GM21723 (cell line): Measurements from ENCODE around the gene NOS2.
"Not testable (repeated sequence)": the region's sequence is repeated elsewhere in the genome, so short reads cannot be mapped to it uniquely, and the experiment has no call there.

Source experiments
- ATAC-seq: cut with Tn5 transposase; IDR thresholded peaks from one replicate; pipeline ENCODE4 v1.9.1; 2021; ENCODE audit warnings: mild to moderate bottlenecking, moderate library complexity; ENCODE audit not compliant: unreplicated experiment

NOS2 gene

DNA sequence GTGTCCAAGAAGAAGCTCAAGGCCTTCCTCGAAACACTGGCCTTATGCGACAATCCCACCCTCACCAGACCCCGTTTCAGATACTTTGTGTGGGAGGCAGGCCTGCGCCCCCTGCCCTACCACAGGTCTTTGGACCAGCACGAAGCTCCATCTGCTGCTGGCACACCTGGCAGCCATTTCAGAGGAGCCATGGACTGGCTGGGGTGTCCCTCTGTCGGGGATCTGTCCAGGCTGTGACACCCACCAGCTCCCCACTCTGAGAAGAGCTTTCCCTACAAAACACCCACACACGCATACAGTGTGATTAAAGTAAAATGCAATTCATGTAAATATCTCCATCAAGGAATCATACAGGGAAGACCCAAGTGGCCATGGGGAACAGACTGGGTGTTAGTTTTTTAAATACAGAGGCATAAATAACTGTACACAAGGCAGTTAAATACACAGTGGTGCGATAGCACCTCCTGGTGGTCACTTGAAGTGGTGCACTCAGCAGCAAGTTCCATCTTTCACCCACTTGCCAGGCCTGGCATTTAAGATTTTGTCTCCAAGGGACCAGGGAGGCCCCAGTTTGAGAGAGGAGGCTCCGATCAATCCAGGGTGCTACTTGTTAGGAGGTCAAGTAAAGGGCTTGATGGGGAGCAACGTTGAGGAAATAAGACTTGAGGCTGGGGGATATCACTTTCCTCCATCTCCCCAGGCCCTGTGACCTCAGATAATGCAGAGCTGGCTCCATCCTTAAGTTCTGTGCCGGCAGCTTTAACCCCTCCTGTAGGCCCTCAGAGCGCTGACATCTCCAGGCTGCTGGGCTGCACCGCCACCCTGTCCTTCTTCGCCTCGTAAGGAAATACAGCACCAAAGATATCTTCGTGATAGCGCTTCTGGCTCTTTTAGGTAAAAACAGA lies 43.6 kb downstream of the NOS2 start:
- no peak for ATAC-seq

- ATAC-seq, result no peak
Observed at GRCh38 chr17:27755706-27756466, 44.4 kb downstream of the NOS2 start.

DNA sequence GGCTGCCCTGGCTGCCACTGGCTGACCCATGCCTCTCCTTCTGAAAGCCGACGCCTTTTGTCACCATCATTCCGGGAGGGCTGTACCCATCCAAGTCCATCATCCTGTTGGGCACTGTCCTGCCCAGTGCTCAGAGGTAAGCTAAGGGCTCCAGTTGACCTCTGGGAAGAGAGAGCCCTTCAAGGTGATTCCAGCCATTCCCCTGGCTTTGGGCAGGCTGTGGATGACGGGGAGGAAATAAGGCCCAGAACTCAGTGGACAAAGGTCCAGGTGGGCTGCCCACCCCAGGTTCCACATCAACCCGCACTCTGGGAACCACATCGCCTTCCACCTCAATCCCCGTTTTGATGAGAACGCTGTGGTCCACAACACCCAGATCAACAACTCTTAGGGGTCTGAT lies 45.8 kb downstream of the NOS2 start:
- no peak for ATAC-seq

DNA sequence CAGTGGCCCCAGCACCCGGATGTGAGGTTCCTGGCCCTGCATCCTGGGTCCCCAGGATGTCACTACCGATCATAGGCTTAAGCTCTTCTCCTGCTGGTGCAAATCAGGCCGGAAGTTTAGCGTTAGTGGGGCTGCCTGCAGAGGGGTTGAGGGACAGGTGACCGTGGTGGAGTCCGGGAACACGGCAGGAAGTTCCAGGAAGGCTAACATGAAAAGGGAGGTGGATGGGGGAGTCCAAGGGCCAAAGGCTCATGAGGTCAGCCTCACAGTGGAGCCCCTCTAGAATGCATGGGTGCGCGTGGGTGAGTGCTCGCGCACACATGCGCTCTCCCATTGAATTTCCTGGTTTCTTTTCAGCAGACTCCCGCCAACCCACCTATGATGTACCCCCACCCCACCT lies 46.6 kb downstream of the NOS2 start:
- ATAC-seq, result not testable (repeated sequence)

GRCh38 chr17:27752831-27753619 lies 47.3 kb downstream of the NOS2 start:
- ATAC-seq, result not testable (repeated sequence)

DNA sequence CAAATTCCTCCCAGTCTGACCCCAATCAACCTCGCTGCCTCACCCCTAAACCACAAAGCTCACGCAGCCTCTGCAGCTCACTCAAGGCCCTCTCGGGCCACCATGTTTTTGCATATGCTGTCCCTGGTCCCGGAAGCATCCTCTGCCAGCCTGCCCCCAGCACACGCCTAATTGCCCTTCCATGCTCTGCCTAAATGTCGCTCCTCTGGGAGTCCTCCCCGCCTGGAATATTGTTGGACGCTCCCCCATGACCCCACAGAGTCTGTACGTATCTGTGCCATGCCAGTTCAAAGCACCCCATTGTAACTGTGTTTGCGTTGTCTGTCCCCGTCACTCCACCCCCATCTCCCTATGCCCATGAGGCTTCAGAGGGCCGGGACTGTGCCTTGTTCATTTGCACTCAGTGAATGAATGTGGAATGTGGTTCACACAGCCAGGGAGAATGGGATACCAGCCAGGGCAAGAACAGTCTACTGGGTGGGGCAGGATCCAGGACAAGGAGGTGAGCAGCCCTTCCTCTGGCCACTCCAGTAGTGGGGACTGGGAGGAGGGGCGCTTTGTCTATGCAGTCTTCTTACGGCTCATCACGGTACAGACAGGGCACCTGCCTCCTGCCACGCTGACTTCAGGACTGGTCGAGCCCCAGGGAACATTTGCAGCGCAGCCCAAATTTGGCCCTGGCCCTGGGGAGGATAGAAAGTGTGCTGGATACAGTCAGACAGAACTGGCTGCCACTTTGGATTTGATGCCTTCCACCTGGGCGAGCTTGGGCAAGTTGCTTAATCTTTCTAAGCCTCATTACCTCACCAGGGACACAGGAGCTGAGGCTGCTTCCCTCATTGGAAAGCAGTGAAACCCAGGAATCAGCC lies 48.5 kb downstream of the NOS2 start:
- ATAC-seq, result no peak

GRCh38 chr17:27751166-27751565 lies 49.2 kb downstream of the NOS2 start:
- no peak for ATAC-seq

DNA sequence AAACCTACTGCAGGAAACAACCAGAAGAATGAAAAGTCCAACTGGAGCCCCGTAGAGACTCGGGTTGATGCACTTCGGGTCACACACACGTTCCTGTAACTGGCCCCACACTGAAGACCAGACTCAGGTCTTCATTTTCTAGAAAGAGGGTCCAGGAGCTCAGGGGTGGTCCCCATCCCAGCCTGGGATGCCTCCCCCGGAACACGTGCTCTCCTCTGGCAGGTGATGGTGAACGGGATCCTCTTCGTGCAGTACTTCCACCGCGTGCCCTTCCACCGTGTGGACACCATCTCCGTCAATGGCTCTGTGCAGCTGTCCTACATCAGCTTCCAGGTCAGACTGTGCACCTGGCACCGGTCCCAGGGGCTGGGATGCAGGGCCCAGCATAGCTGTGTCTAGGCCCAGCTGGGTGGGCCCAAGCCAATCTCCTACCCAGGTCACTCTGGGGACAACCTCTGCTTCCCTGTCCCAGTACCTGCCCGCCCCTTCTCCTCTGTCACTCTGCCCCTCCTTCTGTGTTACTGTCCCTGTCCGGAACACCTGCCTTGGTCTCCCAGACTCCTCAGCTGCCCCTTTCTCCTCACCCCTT lies 50.7 kb downstream of the NOS2 start:
- ATAC-seq, result not testable (repeated sequence)

DNA sequence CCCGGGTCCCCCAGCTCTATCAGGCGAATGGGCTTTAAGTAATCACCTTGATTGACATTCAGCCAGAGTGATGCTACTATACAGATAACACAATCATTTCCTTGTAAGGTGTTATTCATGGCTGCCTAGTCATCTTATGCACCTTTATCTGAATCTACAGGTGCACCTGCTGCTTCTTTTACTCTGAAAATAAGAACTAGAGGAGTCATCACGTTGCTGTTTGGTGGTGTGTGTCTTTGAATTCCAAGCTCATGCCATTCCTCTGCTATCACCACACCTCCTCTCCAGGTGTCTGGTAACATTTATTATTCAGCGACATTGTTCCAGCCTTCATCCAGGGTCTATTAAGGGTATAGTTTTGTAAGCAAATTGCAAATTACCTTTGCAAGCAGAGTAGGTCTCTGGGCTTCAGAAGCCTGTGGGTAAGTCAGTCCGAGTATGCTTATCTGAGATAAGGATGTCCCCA lies 51.9 kb downstream of the NOS2 start:
- ATAC-seq, result no peak

GRCh38 chr17:27747462-27748359 lies 52.6 kb downstream of the NOS2 start:
- ATAC-seq, result no peak

- ATAC-seq, result no peak
Observed at GRCh38 chr17:27746881-27747280, 53.4 kb downstream of the NOS2 start.

DNA sequence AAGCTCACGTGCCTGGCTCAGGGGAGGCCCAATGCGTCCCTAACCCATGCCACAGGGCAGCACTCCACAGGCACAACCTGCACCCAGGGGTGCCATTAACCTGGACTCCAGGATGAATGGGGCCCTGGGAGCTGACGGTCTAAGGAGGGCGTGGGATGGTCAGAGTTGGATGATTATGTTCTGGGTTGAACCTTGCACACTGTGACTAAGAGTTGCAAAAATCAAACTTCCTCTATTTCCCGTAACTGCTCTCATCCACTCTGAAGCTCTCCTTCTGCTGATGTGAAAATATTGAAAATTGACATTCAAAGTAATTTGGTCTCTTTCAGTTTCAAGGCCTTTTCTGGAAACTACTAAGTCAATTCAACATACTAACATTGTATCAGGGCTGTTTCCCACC lies 54.0 kb downstream of the NOS2 start:
- ATAC-seq, result not testable (repeated sequence)

DNA sequence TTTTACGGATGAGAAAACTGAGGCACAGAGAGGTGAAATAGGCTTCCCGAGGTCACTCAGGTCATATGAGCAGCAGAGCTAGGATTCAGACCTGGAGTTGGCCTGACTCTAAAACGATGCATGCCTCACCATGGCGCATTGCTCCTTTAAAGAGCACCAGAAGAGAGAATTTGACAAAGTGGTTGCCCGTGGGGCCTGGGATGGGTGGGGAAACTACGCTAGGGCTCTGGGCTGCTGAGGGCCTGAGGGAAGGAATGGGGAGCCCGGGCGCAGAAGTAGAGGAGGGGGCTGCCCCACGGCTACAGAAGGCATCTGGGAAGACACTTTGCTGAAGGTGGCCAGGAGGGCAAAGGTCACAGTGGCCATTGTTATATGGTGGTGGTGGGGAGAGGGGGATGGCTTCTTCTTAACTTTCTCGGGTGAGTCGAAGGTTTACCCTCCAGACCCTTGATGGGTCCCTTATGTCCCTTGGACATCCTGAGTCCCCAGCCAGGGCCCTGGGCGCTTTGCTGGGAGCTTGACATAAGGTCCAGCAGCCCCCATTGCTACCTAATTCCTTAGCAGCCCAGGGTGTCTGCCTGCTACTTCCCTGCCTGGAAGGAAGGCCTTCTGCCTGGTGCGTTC lies 55.0 kb downstream of the NOS2 start:
- not testable (repeated sequence) for ATAC-seq

GRCh38 chr17:27743281-27743885 lies 56.9 kb downstream of the NOS2 start:
- no peak for ATAC-seq

DNA sequence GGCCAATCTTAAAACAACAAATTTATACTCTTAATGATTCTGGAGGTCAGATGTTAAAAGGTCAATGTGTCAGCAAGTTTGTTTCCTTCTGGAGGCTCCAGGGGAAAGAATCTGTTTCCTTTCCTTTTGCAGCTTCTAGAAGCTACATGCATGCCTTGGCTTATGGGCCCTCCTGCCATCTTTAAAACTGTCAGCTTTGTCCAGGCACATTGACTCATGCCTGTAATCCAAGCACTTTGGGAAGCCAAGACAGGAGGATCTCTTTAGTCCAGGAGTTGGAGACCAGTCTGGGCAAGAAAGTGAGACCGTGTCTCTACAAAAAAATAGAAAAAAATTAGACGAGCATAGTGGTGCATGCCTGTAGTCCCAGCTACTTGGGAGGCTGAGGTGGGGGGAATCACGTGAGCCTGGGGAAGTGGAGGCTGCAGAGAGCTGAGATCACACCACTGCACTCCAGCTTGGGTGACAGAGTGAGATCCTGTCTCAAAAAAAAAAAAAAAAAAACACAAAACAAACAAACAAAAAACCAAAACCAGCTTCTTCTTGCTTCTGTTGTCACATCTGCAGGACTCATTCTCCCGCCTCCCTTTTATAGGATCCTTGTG lies 58.3 kb downstream of the NOS2 start:
- ATAC-seq, result no peak

- ATAC-seq, result no peak
Observed at GRCh38 chr17:27741361-27741861, 58.9 kb downstream of the NOS2 start.

DNA sequence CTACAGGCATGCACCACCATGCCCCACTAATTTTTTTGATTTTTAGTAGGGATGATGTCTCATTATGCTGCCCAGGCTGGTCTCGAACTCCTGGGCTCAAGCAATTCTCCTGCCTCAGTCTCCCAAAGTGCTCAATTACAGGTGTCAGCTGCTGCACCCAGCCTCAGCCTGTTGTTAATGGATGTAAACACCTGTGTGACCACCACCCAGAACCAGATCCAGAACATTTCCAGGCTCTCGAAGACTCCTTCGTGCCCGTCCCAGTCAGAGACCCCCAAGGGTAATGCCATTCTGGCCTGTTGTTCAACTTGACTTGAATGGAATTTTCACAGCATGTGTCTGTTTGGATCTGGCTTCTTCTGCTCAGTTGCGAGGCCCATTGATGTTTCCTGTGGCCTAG lies 59.8 kb downstream of the NOS2 start:
- not testable (repeated sequence) for ATAC-seq
